HEK293T (cell line): Measurements from ENCODE around the gene MFSD8.

Experiments used
- ARNT ChIP-seq: fragments of 450-650 bp; IDR thresholded peaks from 2 replicates; pipeline ENCODE4 v1.6.1; 2017; ENCODE audit warnings: mild to moderate bottlenecking
- BHLHE40 ChIP-seq: fragments of 450-650 bp; IDR thresholded peaks from 2 replicates; pipeline ENCODE4 v1.6.1; 2016; ENCODE audit warnings: mild to moderate bottlenecking, moderate library complexity, borderline replicate concordance
- ELF4 ChIP-seq: fragments of 450-650 bp; IDR thresholded peaks from 2 replicates; pipeline ENCODE4 v1.6.1; 2017; ENCODE audit warnings: antibody characterized with exemption
- FOXA1 ChIP-seq: fragments of 450-650 bp; IDR thresholded peaks from 2 replicates; pipeline ENCODE4 v1.6.1; 2016; ENCODE audit warnings: mild to moderate bottlenecking
- FOXM1 ChIP-seq: fragments of 450-650 bp; IDR thresholded peaks from 2 replicates; pipeline ENCODE4 v1.6.1; 2017; ENCODE audit warnings: mild to moderate bottlenecking, borderline replicate concordance
- NFRKB ChIP-seq: fragments of 450-650 bp; IDR thresholded peaks from 2 replicates; pipeline ENCODE4 v1.6.1; 2016; ENCODE audit warnings: mild to moderate bottlenecking, moderate library complexity
- SP1 ChIP-seq: fragments of 450-650 bp; IDR thresholded peaks from 2 replicates; pipeline ENCODE4 v1.6.1; 2017
- TARDBP ChIP-seq: fragments of 450-650 bp; IDR thresholded peaks from 2 replicates; pipeline ENCODE4 v1.6.1; 2016
- TF ChIP-seq, protein P1 (sequence below): fragments of 450-650 bp; IDR thresholded peaks from 2 replicates; pipeline ENCODE4 v1.6.1; 2016

DNA sequence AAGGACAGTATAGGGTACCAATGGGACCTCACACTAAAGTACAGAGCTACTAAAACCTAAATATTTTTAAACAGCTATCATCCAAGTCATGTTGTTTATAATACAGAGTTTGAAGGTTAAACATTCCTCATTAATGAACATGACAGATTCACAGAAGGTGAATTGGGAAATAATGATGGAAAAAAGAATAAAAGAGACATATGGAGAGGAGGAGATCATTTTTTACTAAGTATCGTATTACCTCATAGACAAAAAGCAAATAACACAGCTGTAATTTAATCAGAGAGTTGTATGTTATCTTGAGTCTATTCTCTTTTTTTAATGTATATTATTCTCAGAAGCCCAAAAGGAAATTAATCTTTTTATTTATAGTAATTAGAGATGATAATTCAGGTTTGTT lies 76.4 kb downstream of the MFSD8 start:
- TF ChIP-seq TARDBP: no peak
- no peak for TF ChIP-seq SP1
- no peak for TF ChIP-seq FOXA1
- TF ChIP-seq FOXM1: no peak
- TF ChIP-seq ARNT: no peak
- no peak for TF ChIP-seq NFRKB
- no peak for TF ChIP-seq BHLHE40
- TF ChIP-seq, protein P1, sequence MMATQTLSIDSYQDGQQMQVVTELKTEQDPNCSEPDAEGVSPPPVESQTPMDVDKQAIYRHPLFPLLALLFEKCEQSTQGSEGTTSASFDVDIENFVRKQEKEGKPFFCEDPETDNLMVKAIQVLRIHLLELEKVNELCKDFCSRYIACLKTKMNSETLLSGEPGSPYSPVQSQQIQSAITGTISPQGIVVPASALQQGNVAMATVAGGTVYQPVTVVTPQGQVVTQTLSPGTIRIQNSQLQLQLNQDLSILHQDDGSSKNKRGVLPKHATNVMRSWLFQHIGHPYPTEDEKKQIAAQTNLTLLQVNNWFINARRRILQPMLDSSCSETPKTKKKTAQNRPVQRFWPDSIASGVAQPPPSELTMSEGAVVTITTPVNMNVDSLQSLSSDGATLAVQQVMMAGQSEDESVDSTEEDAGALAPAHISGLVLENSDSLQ: no peak
- TF ChIP-seq ELF4: no peak
